GM12892 (cell line): Measurements from ENCODE around the gene OPRL1.

Experiments used
- POLR2A ChIP-seq: IDR thresholded peaks from 2 replicates; pipeline ENCODE4 v1.6.1; 2011; ENCODE audit warnings: low read depth, low read length, control low read depth
- TAF1 ChIP-seq: IDR thresholded peaks from 2 replicates; pipeline ENCODE4 v1.6.1; 2011; ENCODE audit warnings: low read depth, mild to moderate bottlenecking, control low read depth, low read length, borderline replicate concordance

- no peak for TF ChIP-seq POLR2A
- TF ChIP-seq TAF1: no peak
These were observed 30.6 kb upstream of the OPRL1 start, which contains the start of gene SOX18 for GRCh38 chr20:64049060-64049877.
